Non-pigmented ciliary epithelial cell (primary cell): ENCODE data around the gene LRP3.

Experiments
- DNase-seq: peaks from one replicate; pipeline ENCODE4 v3.0.0-alpha.2; 2010; ENCODE audit warnings: low read depth

Gene LRP3

GRCh38 chr19:33255781-33256180 is 61.7 kb downstream of the LRP3 start:
- no peak for DNase-seq

- DNase-seq = no peak
Observed at GRCh38 chr19:33256261-33256660, 62.1 kb downstream of the LRP3 start.

GRCh38 chr19:33257828-33258227 is 63.7 kb downstream of the LRP3 start:
- no peak for DNase-seq
